ENCODE measurements around the gene MRPL41. TPM values are rescaled to one million over a fixed set of nuclear protein-coding genes. Genes with fewer than 3 reads are reported as not detected.
"Not testable (repeated sequence)": the region's sequence is repeated elsewhere in the genome, so short reads cannot be mapped to it uniquely, and the experiment has no call there.

The MRPL41 gene
- total and polyA plus RNA-seq, 2 donors = 33.3 to 84.3 TPM

DNA sequence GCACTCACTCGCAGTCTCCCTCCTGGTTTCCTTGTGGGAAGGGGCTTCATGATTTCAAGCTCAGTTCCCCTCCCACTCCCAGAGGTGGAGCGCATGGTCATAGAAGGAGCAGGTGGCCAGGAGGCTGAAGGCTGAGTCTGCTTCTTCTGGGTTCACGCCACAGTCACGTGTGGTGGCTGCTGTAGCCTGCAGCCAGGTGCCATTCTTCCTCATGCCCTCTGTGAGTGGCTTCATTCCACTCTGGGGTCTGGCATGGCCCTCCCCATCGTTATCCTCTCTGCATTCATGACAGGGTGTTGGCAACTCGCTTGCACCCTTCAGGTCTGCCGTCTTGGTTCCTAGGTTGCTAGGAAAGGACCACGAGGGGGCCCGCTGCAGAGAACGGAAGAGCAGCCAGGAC, 3.5 kb downstream of the MRPL41 start:
- Histone ChIP-seq H3K36me3 (ENCODE audit: control insufficient read depth in 2 of 2, insufficient read depth in 2 of 2, low read length in 1 of 2) (peaks cover 29 to 34% of the 10 kb centered on the region in 2 donors), H3K4me3 (ENCODE audit: low read length in 2 of 2) (no peak overlapping the region), H3K9me3 (ENCODE audit: control insufficient read depth in 2 of 2, insufficient read depth in 1 of 2, low read length in 1 of 2) (no peaks in the 10 kb centered on the region), H3K27me3 (ENCODE audit: control insufficient read depth in 2 of 2, insufficient read depth in 1 of 2, low read length in 1 of 2) (no peaks in the 10 kb centered on the region), H3K4me1 (ENCODE audit: control insufficient read depth in 2 of 2, insufficient read depth in 2 of 2, low read length in 2 of 2) (peaks cover 1 to 14% of the 10 kb centered on the region in 2 donors), H3K27ac (ENCODE audit: low read depth in 1 of 2, low read length in 1 of 2) (no peak overlapping the region)
- no peak for DNase-seq (ENCODE audit: low read depth in 6 of 9, low spot score in 9 of 9)
- WGBS = 97% methylated on average over 10 of the region's 10 CpGs

DNA sequence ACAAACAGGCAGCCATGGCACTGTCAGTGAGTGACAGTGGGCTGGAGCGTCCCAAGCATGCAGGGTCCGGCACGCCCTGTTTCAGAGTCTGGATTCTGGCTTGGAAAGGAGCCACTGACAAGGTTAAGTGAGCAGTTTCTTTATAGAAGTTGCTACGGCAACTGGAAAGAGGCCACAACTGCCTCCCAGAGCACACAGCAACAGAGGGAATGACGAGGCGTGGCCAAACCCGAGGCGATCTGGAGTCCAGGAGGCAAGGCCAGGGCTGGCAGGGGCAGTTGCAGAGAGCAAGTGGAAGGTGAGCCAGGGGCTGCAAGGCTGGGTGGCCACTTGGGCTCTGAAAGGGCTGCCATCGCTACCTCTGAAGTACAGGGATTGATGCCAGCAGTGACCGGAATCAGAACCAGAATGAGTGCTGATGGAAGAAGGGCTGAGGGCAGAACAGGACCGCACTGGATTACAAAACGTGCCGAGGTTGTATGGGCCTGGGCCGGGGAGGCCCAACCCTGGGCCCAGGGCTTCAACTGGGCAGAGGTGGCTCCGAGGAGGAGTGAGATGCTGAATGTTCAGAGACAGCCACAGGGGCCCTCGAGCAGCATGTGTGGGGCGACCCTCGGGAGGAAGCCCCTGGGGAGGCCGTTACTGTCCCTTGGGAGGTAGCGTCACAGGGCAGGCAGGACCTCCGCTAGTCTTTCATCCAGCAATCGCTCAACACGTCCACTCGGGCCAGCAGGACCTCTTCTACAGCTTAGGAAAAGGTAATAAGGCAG, 4.6 kb downstream of the MRPL41 start:
- 97% methylated on average over 24 of the region's 24 CpGs for WGBS
- Histone ChIP-seq H3K27ac (ENCODE audit: low read depth in 1 of 2, low read length in 1 of 2) (peak overlapping the region; percentile 39 to 51), H3K27me3 (ENCODE audit: control insufficient read depth in 2 of 2, insufficient read depth in 1 of 2, low read length in 1 of 2) (no peaks in the 10 kb centered on the region), H3K36me3 (ENCODE audit: control insufficient read depth in 2 of 2, insufficient read depth in 2 of 2, low read length in 1 of 2) (peaks cover 29 to 34% of the 10 kb centered on the region in 2 donors), H3K4me3 (ENCODE audit: low read length in 2 of 2) (no peak overlapping the region), H3K4me1 (ENCODE audit: control insufficient read depth in 2 of 2, insufficient read depth in 2 of 2, low read length in 2 of 2) (peaks cover 0 to 12% of the 10 kb centered on the region in 2 donors), H3K9me3 (ENCODE audit: control insufficient read depth in 2 of 2, insufficient read depth in 1 of 2, low read length in 1 of 2) (no peaks in the 10 kb centered on the region)
- no peak for DNase-seq (ENCODE audit: low read depth in 6 of 9, low spot score in 9 of 9)

GRCh38 chr9:137558127-137558526, 6.4 kb downstream of the MRPL41 start:
- no peak for DNase-seq (ENCODE audit: low read depth in 6 of 9, low spot score in 9 of 9)
- over 99% methylated on average over 4 of the region's 4 CpGs for WGBS

GRCh38 chr9:137564134-137564533, 12.5 kb downstream of the MRPL41 start:
- no peak overlapping the region for H3K4me3 ChIP-seq (ENCODE audit: low read length in 2 of 2)
- 97% methylated on average over 10 of the region's 10 CpGs for WGBS
- no peaks in the 10 kb centered on the region for H3K9me3 ChIP-seq (ENCODE audit: control insufficient read depth in 2 of 2, insufficient read depth in 1 of 2, low read length in 1 of 2)
- no peak overlapping the region for H3K27ac ChIP-seq (ENCODE audit: low read depth in 1 of 2, low read length in 1 of 2)
- H3K27me3 ChIP-seq (ENCODE audit: control insufficient read depth in 2 of 2, insufficient read depth in 1 of 2, low read length in 1 of 2) = no peaks in the 10 kb centered on the region
- no peak for DNase-seq (ENCODE audit: low read depth in 6 of 9, low spot score in 9 of 9)
- peaks cover 19% of the 10 kb centered on the region in 2 donors for H3K36me3 ChIP-seq (ENCODE audit: control insufficient read depth in 2 of 2, insufficient read depth in 2 of 2, low read length in 1 of 2)
- no peaks in the 10 kb centered on the region for H3K4me1 ChIP-seq (ENCODE audit: control insufficient read depth in 2 of 2, insufficient read depth in 2 of 2, low read length in 2 of 2)

More at GRCh38 chr9:137558127-137558526, 6.4 kb downstream of the MRPL41 start:
- Histone ChIP-seq H3K4me3 (ENCODE audit: low read length in 2 of 2) (no peak overlapping the region), H3K36me3 (ENCODE audit: control insufficient read depth in 2 of 2, insufficient read depth in 2 of 2, low read length in 1 of 2) (peaks cover 32 to 34% of the 10 kb centered on the region in 2 donors), H3K9me3 (ENCODE audit: control insufficient read depth in 2 of 2, insufficient read depth in 1 of 2, low read length in 1 of 2) (no peaks in the 10 kb centered on the region), H3K27me3 (ENCODE audit: control insufficient read depth in 2 of 2, insufficient read depth in 1 of 2, low read length in 1 of 2) (no peaks in the 10 kb centered on the region), H3K4me1 (ENCODE audit: control insufficient read depth in 2 of 2, insufficient read depth in 2 of 2, low read length in 2 of 2) (peaks cover 0 to 4% of the 10 kb centered on the region in 2 donors), H3K27ac (ENCODE audit: low read depth in 1 of 2, low read length in 1 of 2) (no peak overlapping the region)

- Histone ChIP-seq H3K36me3 (ENCODE audit: control insufficient read depth in 2 of 2, insufficient read depth in 2 of 2, low read length in 1 of 2) (peaks cover 18 to 22% of the 10 kb centered on the region in 2 donors), H3K27me3 (ENCODE audit: control insufficient read depth in 2 of 2, insufficient read depth in 1 of 2, low read length in 1 of 2) (no peaks in the 10 kb centered on the region), H3K27ac (ENCODE audit: low read depth in 1 of 2, low read length in 1 of 2) (no peak overlapping the region), H3K4me1 (ENCODE audit: control insufficient read depth in 2 of 2, insufficient read depth in 2 of 2, low read length in 2 of 2) (no peaks in the 10 kb centered on the region), H3K9me3 (ENCODE audit: control insufficient read depth in 2 of 2, insufficient read depth in 1 of 2, low read length in 1 of 2) (no peaks in the 10 kb centered on the region), H3K4me3 (ENCODE audit: low read length in 2 of 2) (no peak overlapping the region)
- no peak for DNase-seq (ENCODE audit: low read depth in 6 of 9, low spot score in 9 of 9)
- 91% methylated on average over 17 of the region's 18 CpGs for WGBS
Observed at GRCh38 chr9:137564817-137565411, 13.2 kb downstream of the MRPL41 start.

GRCh38 chr9:137568445-137568844, 16.8 kb downstream of the MRPL41 start:
- H3K4me1 ChIP-seq (ENCODE audit: control insufficient read depth in 2 of 2, insufficient read depth in 2 of 2, low read length in 2 of 2); DNase-seq (ENCODE audit: low read depth in 6 of 9, low spot score in 9 of 9); H3K9me3 ChIP-seq (ENCODE audit: control insufficient read depth in 2 of 2, insufficient read depth in 1 of 2, low read length in 1 of 2); H3K4me3 ChIP-seq (ENCODE audit: low read length in 2 of 2); H3K27ac ChIP-seq (ENCODE audit: low read depth in 1 of 2, low read length in 1 of 2); H3K27me3 ChIP-seq (ENCODE audit: control insufficient read depth in 2 of 2, insufficient read depth in 1 of 2, low read length in 1 of 2): not testable (repeated sequence)
- H3K36me3 ChIP-seq (ENCODE audit: control insufficient read depth in 2 of 2, insufficient read depth in 2 of 2, low read length in 1 of 2) = peaks cover 28 to 31% of the 10 kb centered on the region in 2 donors
- WGBS = 93% methylated on average over 5 of the region's 5 CpGs

- Histone ChIP-seq H3K27me3 (ENCODE audit: control insufficient read depth in 2 of 2, insufficient read depth in 1 of 2, low read length in 1 of 2) (no peaks in the 10 kb centered on the region), H3K27ac (ENCODE audit: low read depth in 1 of 2, low read length in 1 of 2) (no peak overlapping the region), H3K4me1 (ENCODE audit: control insufficient read depth in 2 of 2, insufficient read depth in 2 of 2, low read length in 2 of 2) (no peaks in the 10 kb centered on the region), H3K36me3 (ENCODE audit: control insufficient read depth in 2 of 2, insufficient read depth in 2 of 2, low read length in 1 of 2) (peaks cover 25 to 28% of the 10 kb centered on the region in 2 donors), H3K9me3 (ENCODE audit: control insufficient read depth in 2 of 2, insufficient read depth in 1 of 2, low read length in 1 of 2) (no peaks in the 10 kb centered on the region), H3K4me3 (ENCODE audit: low read length in 2 of 2) (no peak overlapping the region)
- WGBS = over 99% methylated on average over 5 of the region's 5 CpGs
- DNase-seq (ENCODE audit: low read depth in 6 of 9, low spot score in 9 of 9) = no peak
Observed at GRCh38 chr9:137569609-137570203, 18.0 kb downstream of the MRPL41 start.

DNA sequence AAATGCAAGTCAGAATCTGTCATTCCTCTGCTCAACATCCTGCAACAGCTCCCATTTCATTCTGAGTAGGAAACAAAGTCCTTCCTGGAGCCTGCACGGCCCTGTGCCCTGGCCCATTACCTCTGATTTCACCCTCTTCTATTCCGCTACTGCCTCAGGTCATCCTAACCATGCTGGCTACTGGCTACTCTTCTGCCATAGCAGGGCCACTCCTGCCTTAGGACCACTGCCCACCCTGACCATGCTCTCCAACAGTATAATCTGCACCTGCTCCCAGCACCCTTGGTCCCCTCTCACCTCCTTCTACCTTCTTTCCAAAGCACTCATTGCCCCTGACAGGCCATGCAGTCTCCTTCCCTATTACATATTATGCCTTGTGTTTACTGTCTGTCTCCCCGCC, 18.9 kb downstream of the MRPL41 start:
- H3K27ac ChIP-seq (ENCODE audit: low read depth in 1 of 2, low read length in 1 of 2) = no peak overlapping the region
- DNase-seq (ENCODE audit: low read depth in 6 of 9, low spot score in 9 of 9) = no peak
- peaks cover 24 to 30% of the 10 kb centered on the region in 2 donors for H3K36me3 ChIP-seq (ENCODE audit: control insufficient read depth in 2 of 2, insufficient read depth in 2 of 2, low read length in 1 of 2)
- no peaks in the 10 kb centered on the region for H3K4me1 ChIP-seq (ENCODE audit: control insufficient read depth in 2 of 2, insufficient read depth in 2 of 2, low read length in 2 of 2)
- 97% methylated on average over 3 of the region's 3 CpGs for WGBS
- no peak overlapping the region for H3K4me3 ChIP-seq (ENCODE audit: low read length in 2 of 2)
- no peaks in the 10 kb centered on the region for H3K27me3 ChIP-seq (ENCODE audit: control insufficient read depth in 2 of 2, insufficient read depth in 1 of 2, low read length in 1 of 2)
- H3K9me3 ChIP-seq (ENCODE audit: control insufficient read depth in 2 of 2, insufficient read depth in 1 of 2, low read length in 1 of 2) = no peaks in the 10 kb centered on the region

GRCh38 chr9:137574192-137574591, 22.5 kb downstream of the MRPL41 start:
- peaks cover 14 to 15% of the 10 kb centered on the region in 2 donors for H3K4me1 ChIP-seq (ENCODE audit: control insufficient read depth in 2 of 2, insufficient read depth in 2 of 2, low read length in 2 of 2)
- DNase-seq (ENCODE audit: low read depth in 6 of 9, low spot score in 9 of 9) = no peak
- no peak overlapping the region for H3K4me3 ChIP-seq (ENCODE audit: low read length in 2 of 2)
- WGBS = 93% methylated on average over 10 of the region's 10 CpGs
- H3K27me3 ChIP-seq (ENCODE audit: control insufficient read depth in 2 of 2, insufficient read depth in 1 of 2, low read length in 1 of 2) = no peaks in the 10 kb centered on the region
- H3K27ac ChIP-seq (ENCODE audit: low read depth in 1 of 2, low read length in 1 of 2) = no peak overlapping the region
- H3K9me3 ChIP-seq (ENCODE audit: control insufficient read depth in 2 of 2, insufficient read depth in 1 of 2, low read length in 1 of 2) = no peaks in the 10 kb centered on the region
- peaks cover 29 to 35% of the 10 kb centered on the region in 2 donors for H3K36me3 ChIP-seq (ENCODE audit: control insufficient read depth in 2 of 2, insufficient read depth in 2 of 2, low read length in 1 of 2)
